CD14-positive monocyte (primary cell): Measurements from ENCODE around the gene WDCP. TPM values are rescaled to one million over a fixed set of nuclear protein-coding genes. Genes with fewer than 3 reads are reported as not detected.
A peak's percentile ranks its signal among the peaks of the same experiment; 100 is the strongest.

ENCODE experiments used
- DNase-seq, 3 donors: peaks; one replicate each; pipeline ENCODE4 v3.0.0-alpha.2; 2011 to 2022
- H2AFZ ChIP-seq: 2 replicates; pipeline ENCODE4 v1.6.0; 2012; ENCODE audit warnings: mild to moderate bottlenecking, low read depth, low read length, inconsistent platforms; ENCODE audit not compliant: insufficient read depth, poor library complexity, severe bottlenecking
- H3K27ac ChIP-seq, 2 donors: 1 replicate in 1 of 2; 2 replicates in 1 of 2; pipeline ENCODE4 v1.5.1; 2012 to 2013; ENCODE audit warnings: low read length in 2 of 2, control low read depth in 1 of 2, inconsistent platforms in 1 of 2, low read depth in 1 of 2, mild to moderate bottlenecking in 1 of 2
- H3K27me3 ChIP-seq, 2 donors: one replicate each; pipeline versions ENCODE4 v1.6.0 to v1.6.1; 2011 to 2013; ENCODE audit warnings: low read length in 2 of 2; ENCODE audit not compliant: control insufficient read depth in 2 of 2, insufficient read depth in 2 of 2
- H3K36me3 ChIP-seq, 2 donors: replicated peaks in 1 of 2; 1 replicate in 1 of 2; 2 replicates in 1 of 2; pipeline versions ENCODE4 v1.5.1 to v1.6.1; 2012 to 2013; ENCODE audit warnings: low read length in 2 of 2, control low read depth in 1 of 2, inconsistent platforms in 1 of 2, mild to moderate bottlenecking in 1 of 2; ENCODE audit not compliant: insufficient read depth in 2 of 2, control insufficient read depth in 1 of 2
- H3K4me1 ChIP-seq, 2 donors: 1 replicate in 1 of 2; 2 replicates in 1 of 2; pipeline versions ENCODE4 v1.5.1 to v1.6.1; 2012 to 2013; ENCODE audit warnings: low read length in 2 of 2, control low read depth in 1 of 2, inconsistent platforms in 1 of 2, mild to moderate bottlenecking in 1 of 2, moderate library complexity in 1 of 2; ENCODE audit not compliant: insufficient read depth in 2 of 2, control insufficient read depth in 1 of 2
- H3K4me2 ChIP-seq: replicated peaks from 2 replicates; pipeline ENCODE3; 2012; ENCODE audit warnings: low read length, moderate library complexity, mild to moderate bottlenecking; ENCODE audit not compliant: poor library complexity, severe bottlenecking; ENCODE audit errors: extremely low read depth
- H3K4me3 ChIP-seq, 3 experiments: fragments of 200-600 bp in 1 of 3; sonication (generic) in 1 of 3; replicated peaks in 1 of 3; 1 replicate in 2 of 3; 2 replicates in 1 of 3; pipeline ENCODE4 v1.5.1; 2011 to 2013; ENCODE audit warnings: low read length in 3 of 3, mild to moderate bottlenecking in 3 of 3, control low read depth in 2 of 3, low read depth in 2 of 3, inconsistent platforms in 1 of 3, moderate library complexity in 1 of 3
- H3K79me2 ChIP-seq: 2 replicates; pipeline ENCODE4 v1.6.0; 2012; ENCODE audit warnings: mild to moderate bottlenecking, control low read depth, inconsistent platforms, low read length, moderate library complexity; ENCODE audit not compliant: insufficient read depth
- H3K9ac ChIP-seq: 2 replicates; pipeline ENCODE4 v1.6.0; 2017; ENCODE audit warnings: low read length, mild to moderate bottlenecking; ENCODE audit not compliant: insufficient read depth, poor library complexity, severe bottlenecking
- H3K9me3 ChIP-seq, 2 donors: replicated peaks in 1 of 2; 1 replicate in 1 of 2; 2 replicates in 1 of 2; pipeline versions ENCODE4 v1.5.1 to v1.6.1; 2012 to 2013; ENCODE audit warnings: low read length in 2 of 2, control low read depth in 1 of 2; ENCODE audit not compliant: control insufficient read depth in 1 of 2, insufficient read depth in 1 of 2
- H4K20me1 ChIP-seq: 2 replicates; pipeline ENCODE4 v1.6.0; 2012; ENCODE audit warnings: mild to moderate bottlenecking, low read length, control low read depth, moderate library complexity; ENCODE audit not compliant: insufficient read depth
- H3K27ac Mint-ChIP-seq, 7 donors: one replicate each; pipeline ENCODE4 v1.8.0; 2020; ENCODE audit warnings: mild to moderate bottlenecking in 7 of 7, mixed read lengths in 7 of 7, moderate library complexity in 6 of 7, inconsistent platforms in 2 of 7
- H3K27me3 Mint-ChIP-seq, 3 donors: one replicate each; pipeline ENCODE4 v1.8.0; 2021 to 2022; ENCODE audit warnings: low read depth in 3 of 3, mild to moderate bottlenecking in 3 of 3, mixed read lengths in 3 of 3, moderate library complexity in 3 of 3, inconsistent platforms in 1 of 3
- H3K36me3 Mint-ChIP-seq, 2 donors: one replicate each; pipeline ENCODE4 v1.8.0; 2020; ENCODE audit warnings: mixed read lengths in 2 of 2, inconsistent platforms in 1 of 2, mild to moderate bottlenecking in 1 of 2
- H3K4me1 Mint-ChIP-seq: one replicate; pipeline ENCODE4 v1.8.0; 2020; ENCODE audit warnings: mild to moderate bottlenecking, mixed read lengths
- H3K4me3 Mint-ChIP-seq, 2 donors: one replicate each; pipeline ENCODE4 v1.8.0; 2020; ENCODE audit warnings: mild to moderate bottlenecking in 2 of 2, mixed read lengths in 2 of 2, moderate library complexity in 1 of 2
- H3K9me3 Mint-ChIP-seq, 7 donors: one replicate each; pipeline ENCODE4 v1.8.0; 2020 to 2022; ENCODE audit warnings: mixed read lengths in 7 of 7, mild to moderate bottlenecking in 6 of 7, moderate library complexity in 6 of 7, inconsistent platforms in 2 of 7
- WGBS: methylation state at CpG from one replicate; pipeline ENCODE4 v1.1.5; 2013; ENCODE audit warnings: missing lambda C conversion rate; ENCODE audit not compliant: insufficient coverage; 5-methylcytosine and 5-hydroxymethylcytosine counted together
- intact Hi-C, 2 donors: fragments of 100-400 bp; cut with micrococcal nuclease; formaldehyde crosslinking; loops; one replicate each; pipeline versions ENCODE4 v1.15.0 to v1.15.1; 2023
- polyA plus RNA-seq, 3 donors: library from polyadenylated mRNA; depleted of rRNA in 1 of 3; unstranded in 2 of 3; stranded (reverse) in 1 of 3; fragments of 300-500 nt in 2 of 3; fragments of >200 nt in 1 of 3; fragmentation: Illumina TruSeq in 2 of 3; gene quantifications; 1 replicate in 2 of 3; 2 replicates in 1 of 3; pipeline ENCODE4 v1.2.3, GENCODE V29; 2012 to 2021
- TF ChIP-seq, protein P1 (sequence below): fragments of 200-600 bp; IDR thresholded peaks from one replicate; pipeline ENCODE4 v1.8.0; 2022; ENCODE audit warnings: antibody characterized with exemption, mild to moderate bottlenecking

Gene WDCP
- polyA plus RNA-seq, 3 donors = 0.43 to 1.3 (median 0.69) TPM

DNA sequence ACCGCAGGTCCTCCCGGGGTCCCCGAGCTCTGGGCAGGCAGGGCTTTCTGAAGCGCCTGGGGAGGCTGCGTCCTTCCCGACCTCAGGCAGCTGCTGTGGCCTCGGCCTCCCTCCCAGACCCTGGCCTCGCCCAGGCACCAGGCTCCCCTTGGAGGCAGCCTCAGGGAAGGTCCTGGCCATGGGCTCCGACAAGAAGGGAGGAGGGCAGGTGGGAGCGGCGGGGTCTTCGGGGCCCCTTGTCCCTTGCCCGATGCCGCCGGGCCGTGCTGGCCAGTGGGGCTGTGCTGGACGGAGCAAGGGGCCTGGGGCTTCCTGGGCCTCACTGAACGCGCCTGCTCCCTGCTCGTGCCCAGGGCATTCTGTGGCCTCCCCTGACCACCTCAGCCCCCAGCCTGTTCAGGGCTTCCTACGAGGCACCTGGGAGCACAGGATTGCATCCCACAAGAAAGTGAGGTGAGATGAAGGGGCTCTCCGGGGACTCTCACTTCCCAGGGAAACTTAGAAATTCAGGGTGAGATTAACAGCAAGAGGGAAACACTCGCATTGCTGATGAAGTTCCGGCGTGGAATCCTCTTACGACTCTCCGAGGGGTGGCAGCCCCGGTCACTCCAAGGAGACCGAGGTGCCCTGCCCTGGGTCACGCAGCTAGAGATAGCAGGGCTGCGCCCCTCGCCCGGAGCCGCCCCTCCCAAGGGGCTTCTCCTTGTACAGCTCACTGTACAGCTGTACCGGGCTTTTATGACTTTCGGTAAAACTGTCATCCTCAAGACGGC lies 36.5 kb downstream of the WDCP start:
- H3K4me3 ChIP-seq = peak overlapping the region in 1 of 3 experiments; percentile 54
- H3K4me1 ChIP-seq = peaks cover 9 to 14% of the 10 kb centered on the region in 2 donors
- H3K9ac ChIP-seq = peak overlapping the region; percentile 47
- H3K4me2 ChIP-seq = peak overlapping the region; percentile 65
- no peaks in the 10 kb centered on the region for H4K20me1 ChIP-seq
- H3K9me3 Mint-ChIP-seq = peaks cover 0 to 17% (median 2%) of the 10 kb centered on the region in 7 donors
- H3K27ac ChIP-seq = no peak overlapping the region
- H3K4me1 Mint-ChIP-seq = peaks cover 11% of the 10 kb centered on the region
- no peak for DNase-seq
- peaks cover 0 to 11% of the 10 kb centered on the region in 2 donors for H3K9me3 ChIP-seq
- peaks cover 26 to 40% of the 10 kb centered on the region in 2 donors for H3K27me3 ChIP-seq
- peaks cover 37 to 52% (median 51%) of the 10 kb centered on the region in 3 donors for H3K27me3 Mint-ChIP-seq
- H3K36me3 Mint-ChIP-seq = peaks cover 0 to 8% of the 10 kb centered on the region in 2 donors
- H3K4me3 Mint-ChIP-seq = peak overlapping the region in 1 of 2 donors; percentile 53
- H2AFZ ChIP-seq = no peak overlapping the region
- H3K27ac Mint-ChIP-seq = no peak overlapping the region
- 52% methylated on average over 32 of the region's 37 CpGs for WGBS
- intact Hi-C loops = no loop called here
- TF ChIP-seq, protein P1, sequence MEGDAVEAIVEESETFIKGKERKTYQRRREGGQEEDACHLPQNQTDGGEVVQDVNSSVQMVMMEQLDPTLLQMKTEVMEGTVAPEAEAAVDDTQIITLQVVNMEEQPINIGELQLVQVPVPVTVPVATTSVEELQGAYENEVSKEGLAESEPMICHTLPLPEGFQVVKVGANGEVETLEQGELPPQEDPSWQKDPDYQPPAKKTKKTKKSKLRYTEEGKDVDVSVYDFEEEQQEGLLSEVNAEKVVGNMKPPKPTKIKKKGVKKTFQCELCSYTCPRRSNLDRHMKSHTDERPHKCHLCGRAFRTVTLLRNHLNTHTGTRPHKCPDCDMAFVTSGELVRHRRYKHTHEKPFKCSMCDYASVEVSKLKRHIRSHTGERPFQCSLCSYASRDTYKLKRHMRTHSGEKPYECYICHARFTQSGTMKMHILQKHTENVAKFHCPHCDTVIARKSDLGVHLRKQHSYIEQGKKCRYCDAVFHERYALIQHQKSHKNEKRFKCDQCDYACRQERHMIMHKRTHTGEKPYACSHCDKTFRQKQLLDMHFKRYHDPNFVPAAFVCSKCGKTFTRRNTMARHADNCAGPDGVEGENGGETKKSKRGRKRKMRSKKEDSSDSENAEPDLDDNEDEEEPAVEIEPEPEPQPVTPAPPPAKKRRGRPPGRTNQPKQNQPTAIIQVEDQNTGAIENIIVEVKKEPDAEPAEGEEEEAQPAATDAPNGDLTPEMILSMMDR = no peak
- no peaks in the 10 kb centered on the region for H3K79me2 ChIP-seq
- no peaks in the 10 kb centered on the region for H3K36me3 ChIP-seq

DNA sequence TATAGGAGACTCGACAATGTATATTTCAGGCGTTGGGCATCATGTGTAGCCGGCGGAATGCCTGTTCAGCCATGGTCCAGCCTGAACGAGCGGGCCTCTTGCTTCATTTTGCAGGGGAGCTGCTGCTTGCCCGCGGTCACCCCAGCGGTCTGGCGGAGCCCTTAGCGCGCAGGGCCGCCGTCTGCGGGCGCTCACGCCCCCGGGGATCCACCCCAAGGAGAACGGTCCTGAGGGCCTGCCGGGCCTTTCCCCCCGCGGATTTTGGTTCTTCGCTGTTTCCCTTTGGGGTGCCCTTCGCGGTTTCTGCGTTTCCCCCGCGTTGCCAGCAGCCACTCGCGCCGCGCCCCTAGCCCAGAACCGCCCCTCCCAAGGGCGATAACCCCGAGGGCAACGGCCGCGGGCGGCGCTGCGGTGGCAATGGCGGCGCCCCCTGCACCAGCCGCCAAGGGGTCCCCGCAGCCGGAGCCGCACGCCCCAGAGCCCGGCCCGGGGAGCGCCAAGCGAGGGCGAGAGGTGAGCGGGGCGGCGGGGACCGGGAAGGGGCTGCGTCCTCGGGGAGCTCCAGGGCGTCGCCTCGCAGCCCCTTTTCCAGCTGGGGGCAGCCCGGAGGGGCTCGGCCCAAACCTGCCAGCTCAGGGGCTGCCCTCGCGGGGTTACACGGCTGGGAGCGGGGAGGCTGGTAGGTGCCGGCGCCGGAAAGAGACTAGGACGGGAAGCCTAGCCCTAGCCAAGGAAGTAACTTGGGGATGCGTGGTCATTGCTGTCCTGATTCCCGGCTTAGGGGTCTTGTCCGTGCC lies 37.3 kb downstream of the WDCP start, which contains the start of gene MFSD2B:
MFSD2B (plus strand) TSS at position 406 of the 797 bp plus-strand sequence; CDS start at position 418, 12 bp downstream.
- H3K27ac ChIP-seq = no peak within 1 kb of the TSS
- no peak within 1 kb of the TSS for H3K27ac Mint-ChIP-seq
- TF ChIP-seq, protein P1 = no peak
- peak within 1 kb of the TSS; percentile 65 for H3K4me2 ChIP-seq
- peak within 1 kb of the TSS; percentile 35 for H2AFZ ChIP-seq
- H3K4me3 Mint-ChIP-seq = peak within 1 kb of the TSS; percentile 20 to 77
- 2% methylated on average over 74 of the region's 75 CpGs for whole genome bisulfite sequencing
- H3K4me1 Mint-ChIP-seq = peaks cover 11% of the 10 kb centered on the region
- H4K20me1 ChIP-seq = no peaks in the 10 kb centered on the region
- H3K79me2 ChIP-seq = no peaks in the 10 kb centered on the region
- H3K27me3 ChIP-seq = peaks cover 26 to 40% of the 10 kb centered on the region in 2 donors
- peaks cover 0 to 17% (median 2%) of the 10 kb centered on the region in 7 donors for H3K9me3 Mint-ChIP-seq
- peaks cover 0 to 8% of the 10 kb centered on the region in 2 donors for H3K36me3 Mint-ChIP-seq
- H3K4me1 ChIP-seq = peaks cover 9 to 14% of the 10 kb centered on the region in 2 donors
- DNase-seq = no peak
- H3K9me3 ChIP-seq = peaks cover 0 to 11% of the 10 kb centered on the region in 2 donors
- H3K9ac ChIP-seq = peak within 1 kb of the TSS; percentile 47
- no peaks in the 10 kb centered on the region for H3K36me3 ChIP-seq
- peak within 1 kb of the TSS in 1 of 3 experiments; percentile 54 for H3K4me3 ChIP-seq
- peaks cover 37 to 52% (median 51%) of the 10 kb centered on the region in 3 donors for H3K27me3 Mint-ChIP-seq
- intact Hi-C loops = no loop called here
